SK-N-MC (cell line): ENCODE data around the gene ATP10B.

Experiments used
- EZH2 ChIP-seq: fragments of 200-600 bp; sonication (generic); IDR thresholded peaks from one replicate; pipeline ENCODE4 v1.6.1; 2017; ENCODE audit warnings: antibody characterized with exemption
- POLR2AphosphoS5 ChIP-seq: IDR thresholded peaks from 2 replicates; pipeline ENCODE4 v1.6.1; 2012; ENCODE audit warnings: mild to moderate bottlenecking, low read depth, low read length, borderline replicate concordance

DNA sequence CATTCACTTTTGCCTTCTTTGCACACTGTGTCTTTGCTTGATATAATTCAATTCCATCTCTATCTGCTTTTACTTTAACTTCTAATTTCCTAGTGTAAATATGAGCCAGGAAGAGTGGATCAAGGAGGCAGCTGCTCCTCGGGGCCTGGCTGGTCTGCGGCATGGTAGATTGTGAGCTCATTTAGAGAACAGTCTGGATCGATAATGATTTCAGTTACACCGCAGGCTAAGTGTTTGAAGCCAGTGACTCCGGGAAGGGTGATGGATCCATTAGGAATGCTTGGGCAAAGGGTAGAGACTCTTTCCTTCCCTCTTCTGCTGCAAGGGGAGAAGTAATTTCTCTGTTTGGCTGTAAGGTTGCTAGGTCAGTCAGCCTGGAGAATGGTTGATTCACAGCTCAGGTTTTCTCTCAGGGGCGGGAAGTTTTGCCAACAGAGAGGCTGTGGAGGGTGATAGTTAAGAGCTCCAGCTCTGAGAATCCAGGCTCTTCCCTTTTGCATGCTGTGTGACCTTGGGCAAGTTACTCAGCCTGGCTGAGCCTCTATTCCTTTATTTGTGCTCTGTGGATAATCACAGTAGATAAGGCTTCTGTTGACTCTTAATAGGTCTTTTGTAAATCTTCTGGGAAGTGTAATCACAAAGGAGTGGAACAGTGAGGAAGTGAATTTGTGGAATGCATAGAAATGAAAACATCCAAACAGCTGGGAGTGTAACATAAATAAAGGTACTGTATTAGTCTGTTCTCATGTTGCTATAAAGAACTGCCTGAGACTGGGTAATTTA lies 331.2 kb downstream of the ATP10B start:
- TF ChIP-seq EZH2 (no peak), POLR2AphosphoS5 (no peak)
